ENCODE measurements around the gene CLDN15.
A peak's percentile ranks its signal among the peaks of the same experiment; 100 is the strongest.
"Not testable (repeated sequence)": the region's sequence is repeated elsewhere in the genome, so short reads cannot be mapped to it uniquely, and the experiment has no call there.

The CLDN15 gene

DNA sequence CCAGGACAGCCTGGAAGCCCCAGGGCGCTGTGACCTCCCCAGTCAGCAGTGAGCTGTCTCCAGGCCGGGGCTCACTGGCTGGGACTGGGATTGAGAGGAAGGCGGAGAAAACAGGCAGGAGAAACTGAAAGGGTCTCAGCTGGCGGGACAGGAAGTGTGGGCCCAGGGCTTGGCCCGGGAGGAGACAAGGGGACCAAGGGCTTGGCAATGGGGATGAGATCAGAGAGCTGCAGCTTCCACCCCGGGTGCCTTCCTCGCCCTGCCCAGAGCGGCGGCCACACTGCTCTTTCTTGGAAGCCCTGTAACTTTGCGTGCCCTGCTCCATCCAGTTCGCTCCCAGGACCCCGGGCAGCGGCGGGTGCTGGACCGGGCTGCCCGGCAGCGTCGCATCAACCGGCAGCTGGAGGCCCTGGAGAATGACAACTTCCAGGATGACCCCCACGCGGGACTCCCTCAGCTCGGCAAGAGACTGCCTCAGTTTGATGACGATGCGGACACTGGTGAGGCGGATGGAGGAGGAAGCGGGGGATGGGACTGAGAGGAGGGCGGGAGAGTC, 15.2 kb downstream of the CLDN15 start:
- DNase-seq (ENCODE audit: low read depth in 2 of 2), result no peak

DNA sequence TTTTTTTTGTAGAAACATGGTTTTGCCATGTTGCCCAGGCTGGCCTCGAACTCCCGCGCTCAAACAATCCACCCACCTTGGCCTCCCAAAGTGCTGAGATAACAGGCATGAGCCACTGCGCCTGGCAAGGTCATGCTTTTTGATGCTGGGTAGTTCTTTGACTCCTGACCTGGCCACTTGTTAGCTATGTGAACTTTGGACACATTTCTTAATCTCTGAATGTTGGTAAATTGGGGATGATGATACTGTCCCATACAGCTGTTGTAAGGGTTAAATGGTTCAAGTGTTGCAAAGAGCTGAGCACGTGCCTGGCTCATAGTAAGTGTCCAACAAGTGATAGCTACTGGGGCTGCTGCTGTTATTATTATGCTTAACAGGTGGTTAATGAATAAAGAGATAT, 17.3 kb downstream of the CLDN15 start:
- no peak for DNase-seq (ENCODE audit: low read depth in 2 of 2)

DNA sequence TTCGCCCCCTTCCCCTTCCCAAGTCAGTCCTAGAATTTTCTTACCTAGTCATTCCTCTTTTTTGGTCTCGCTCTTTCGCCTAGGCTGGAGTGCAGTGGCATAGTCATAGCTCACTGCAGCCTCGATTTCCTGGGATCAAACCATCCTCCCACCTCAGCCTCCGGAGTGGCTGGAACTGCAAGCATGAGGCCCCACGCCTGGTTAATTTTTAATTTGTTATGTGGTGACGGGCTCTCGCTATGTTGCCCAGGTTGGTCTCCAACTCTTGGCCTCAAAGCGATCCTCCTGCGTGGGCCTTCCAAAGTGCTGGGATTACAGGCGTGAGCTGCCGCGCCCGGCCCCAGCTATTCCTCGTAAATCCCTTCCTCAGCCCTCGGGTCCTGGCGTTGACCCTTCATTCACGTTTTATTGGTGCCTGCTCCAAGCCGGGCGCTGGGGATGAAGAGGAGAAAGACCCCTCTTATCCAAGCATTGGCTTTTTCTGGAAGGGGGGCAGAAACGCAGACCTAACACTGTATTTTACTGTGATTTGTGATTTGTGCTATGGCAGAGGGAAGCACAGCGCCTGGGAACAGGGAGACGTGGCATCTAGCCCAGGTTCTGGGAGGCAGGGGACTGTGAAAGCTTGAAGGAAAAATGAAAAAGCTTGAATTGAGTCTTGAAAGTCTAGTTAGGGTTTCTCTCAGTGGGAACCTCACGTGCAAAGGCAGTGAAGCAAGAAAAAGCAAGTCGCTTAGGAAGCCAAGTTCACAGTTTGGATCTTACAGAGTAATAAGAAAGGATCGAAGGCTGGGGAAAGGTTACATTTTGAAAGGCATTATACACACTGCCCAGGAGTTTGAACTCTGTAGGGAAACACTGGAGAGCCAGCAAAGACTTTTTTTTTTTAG, 19.1 kb downstream of the CLDN15 start:
- DNase-seq (ENCODE audit: low read depth in 2 of 2), result no peak

DNA sequence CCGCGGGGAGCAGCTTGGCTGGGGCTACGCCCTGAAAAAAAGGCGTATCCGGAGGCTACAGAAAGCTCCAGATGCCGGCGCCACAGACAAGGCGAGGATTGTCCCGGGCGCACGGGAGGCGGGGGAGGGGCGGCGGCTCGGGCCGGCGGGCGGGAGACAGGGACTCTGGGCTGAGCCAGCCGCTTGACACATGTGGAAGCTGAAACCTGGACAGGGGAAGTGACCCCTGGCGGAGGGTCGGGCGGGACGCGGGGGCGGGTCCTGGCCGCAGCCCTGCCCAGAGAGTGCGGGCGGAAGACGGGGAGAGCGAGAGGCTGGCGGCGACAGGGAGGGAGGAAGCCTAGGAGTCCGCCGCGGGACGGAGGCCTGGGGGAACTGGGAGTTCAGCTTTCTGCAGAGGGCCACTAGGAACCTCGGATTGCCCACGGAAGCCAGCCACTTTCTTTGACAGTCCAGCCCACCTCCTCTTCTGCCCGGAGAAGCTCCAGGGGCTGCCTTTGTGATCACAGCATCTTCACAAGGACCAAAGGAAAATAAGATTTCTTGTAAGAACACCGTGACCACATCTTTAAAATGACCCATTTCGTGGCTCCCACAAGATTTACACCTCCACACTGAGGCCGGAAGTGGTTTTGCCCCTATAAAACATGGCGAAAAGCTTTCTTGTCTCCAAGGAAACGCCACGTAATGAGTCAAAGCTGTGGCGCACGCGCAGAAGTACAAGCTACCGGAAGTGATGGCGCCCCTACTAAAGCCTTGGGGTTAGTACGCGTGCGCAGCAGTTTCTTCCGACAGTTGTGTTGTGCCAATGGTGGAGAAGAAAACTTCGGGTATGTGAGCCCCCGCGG, 20.0 kb downstream of the CLDN15 start, which contains the start of the genes PLOD3 and ZNHIT1:
PLOD3 (minus strand) TSS at position 194 of the 848 bp plus-strand sequence. CDS start 307 bp downstream, outside the sequence.
ZNHIT1 (plus strand) TSS at position 778 of the 848 bp plus-strand sequence; CDS start at position 809, 31 bp downstream.
- DNase-seq (ENCODE audit: low read depth in 2 of 2), result peak; percentile 94

DNA sequence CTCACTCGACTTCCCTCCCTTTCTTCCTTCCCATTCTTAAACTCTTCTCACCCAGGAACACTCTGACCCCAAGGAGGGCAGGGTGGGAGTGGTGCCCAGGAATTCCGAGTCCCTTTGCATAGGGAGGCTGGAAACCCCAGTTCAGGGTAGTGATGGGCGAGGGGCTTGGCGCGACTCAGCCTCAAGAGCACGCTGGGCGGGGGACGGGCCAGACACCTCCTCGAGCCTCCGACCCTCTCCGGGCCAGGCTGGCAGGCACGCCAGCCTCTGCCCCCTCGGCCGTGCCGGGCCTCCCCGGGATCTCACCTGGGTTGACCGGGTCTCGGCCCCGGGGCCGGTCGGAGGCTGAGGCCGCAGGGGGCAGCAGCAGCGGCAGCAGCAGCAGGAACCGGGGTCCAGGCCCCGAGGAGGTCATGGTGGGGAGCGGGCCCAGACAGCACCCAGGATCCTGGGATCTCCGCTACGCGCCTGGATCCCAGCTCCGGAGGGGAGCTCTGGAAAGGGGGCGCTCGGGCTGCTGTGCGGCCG, 20.7 kb downstream of the CLDN15 start:
- DNase-seq (ENCODE audit: low read depth in 2 of 2), result no peak

DNA sequence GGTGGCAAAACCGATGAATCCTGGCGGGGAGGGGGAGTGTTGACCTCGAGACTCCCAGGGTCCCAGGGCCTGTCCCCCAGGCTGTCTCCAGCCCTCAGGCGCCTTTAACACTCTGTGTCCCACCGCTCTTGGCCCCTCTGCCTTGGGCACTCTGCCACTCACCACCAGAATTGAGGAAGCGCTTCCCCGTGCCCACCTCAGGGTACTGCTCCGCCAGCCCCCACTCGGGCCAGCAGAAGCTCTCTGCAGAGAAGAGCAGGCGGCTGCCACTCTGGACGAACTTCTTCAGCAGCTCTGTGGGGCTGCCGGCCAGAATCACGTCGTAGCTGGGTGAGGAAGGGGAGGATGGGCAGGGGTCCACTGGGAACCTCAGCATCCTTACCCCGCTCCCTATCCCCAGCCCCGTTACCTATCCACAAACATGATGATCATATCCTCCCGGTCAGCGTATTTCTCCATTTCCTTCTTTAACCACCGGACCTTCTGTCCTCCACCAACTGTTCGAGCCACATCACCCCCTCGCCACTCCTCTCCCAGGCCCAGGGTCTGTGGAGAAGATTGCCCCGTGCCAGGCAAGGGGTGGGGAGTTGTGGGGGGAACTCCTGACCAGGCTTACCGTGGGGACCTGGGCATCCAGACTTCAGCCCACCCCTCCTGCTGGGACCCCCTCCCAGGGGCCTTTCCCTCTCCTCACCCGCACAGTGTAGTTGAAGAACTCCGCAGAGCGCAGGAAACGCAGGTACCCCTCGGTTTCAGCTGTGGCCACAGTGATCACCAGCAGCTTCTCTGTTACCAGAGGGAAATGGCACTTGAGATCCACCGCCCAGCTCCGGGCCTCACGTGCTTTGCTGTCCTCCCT, 21.4 kb downstream of the CLDN15 start:
- no peak for DNase-seq (ENCODE audit: low read depth in 2 of 2)

DNA sequence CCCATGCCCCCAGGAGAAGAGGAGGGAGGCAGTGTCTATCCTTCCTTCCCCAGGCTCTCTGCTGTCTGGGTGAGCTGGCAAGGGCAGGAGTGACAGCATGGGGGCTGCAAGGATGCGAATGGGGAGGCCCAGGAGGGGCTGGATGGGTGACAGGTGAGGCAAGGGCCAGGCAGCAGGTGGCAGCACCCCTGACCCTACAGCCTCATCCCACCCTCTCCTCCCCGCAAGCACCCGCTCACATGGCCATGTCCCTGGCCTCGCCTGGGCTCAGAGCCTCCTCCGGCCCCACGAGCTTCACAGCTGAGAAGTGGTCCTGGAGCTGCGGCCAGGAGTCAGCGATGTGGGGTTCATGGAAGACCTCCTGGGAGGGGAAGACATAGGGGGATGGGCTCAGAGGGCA, 25.6 kb downstream of the CLDN15 start:
- DNase-seq (ENCODE audit: low read depth in 2 of 2), result no peak

DNA sequence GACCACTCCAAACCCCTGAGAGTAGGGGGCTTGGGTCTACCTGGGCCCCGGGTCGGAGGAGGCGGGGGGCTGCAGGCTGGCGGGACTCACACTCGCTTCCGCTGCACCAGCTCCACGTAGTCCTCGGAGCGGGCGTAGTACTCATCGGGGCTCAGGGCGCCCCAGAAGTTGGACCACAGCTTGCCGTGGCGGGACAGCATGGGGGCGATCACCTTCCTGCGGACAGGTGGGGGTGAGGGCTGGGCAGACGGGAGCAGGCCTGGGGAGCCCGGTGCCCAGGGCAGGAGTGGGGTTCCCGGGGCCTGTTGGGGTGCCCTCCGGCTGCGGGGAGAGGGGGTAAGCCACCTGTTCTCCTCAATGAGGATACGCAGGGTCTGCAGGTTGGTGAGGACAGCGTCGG, 26.1 kb downstream of the CLDN15 start:
- DNase-seq (ENCODE audit: low read depth in 2 of 2), result no peak

DNA sequence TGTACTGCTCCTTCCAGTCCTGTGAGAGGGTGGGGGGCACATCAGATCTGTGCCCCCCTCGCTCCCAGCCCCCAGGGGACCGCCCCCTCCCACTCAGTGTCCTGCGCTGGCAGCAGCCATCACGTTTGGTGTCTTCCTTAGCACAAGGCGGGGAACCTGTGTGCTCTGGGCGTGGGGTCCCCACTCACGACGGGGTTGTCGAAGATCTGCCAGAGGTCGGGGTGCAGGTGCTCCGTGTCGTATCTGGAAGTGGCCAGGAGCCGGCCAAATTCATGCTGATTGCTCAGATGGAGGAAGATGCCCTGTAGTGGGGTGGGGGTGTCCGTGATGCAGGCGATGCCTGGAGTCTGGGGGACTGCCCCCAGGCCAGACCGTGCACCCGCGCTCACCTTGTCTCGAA, 27.5 kb downstream of the CLDN15 start:
- DNase-seq (ENCODE audit: low read depth in 2 of 2), result no peak

DNA sequence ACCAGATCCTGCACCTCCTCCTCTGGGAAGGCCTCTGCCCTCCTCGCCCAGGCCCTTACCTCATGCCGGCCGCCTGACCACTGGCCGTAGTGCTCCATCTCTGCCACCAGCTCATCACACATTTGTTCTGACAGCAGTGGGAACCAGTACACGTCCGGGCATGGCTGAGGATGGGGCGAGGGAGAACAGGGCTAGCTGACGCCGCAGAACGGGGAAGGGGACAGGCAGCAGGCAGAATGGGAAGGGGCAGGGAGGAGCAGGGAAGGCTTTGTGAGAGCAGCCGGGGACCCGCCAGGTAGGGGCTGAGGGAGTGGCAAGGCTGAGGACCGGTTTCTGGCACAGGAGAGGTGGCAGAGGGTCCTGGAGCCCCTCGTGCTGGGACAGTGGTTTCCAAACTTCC, 28.8 kb downstream of the CLDN15 start:
- no peak for DNase-seq (ENCODE audit: low read depth in 2 of 2)

DNA sequence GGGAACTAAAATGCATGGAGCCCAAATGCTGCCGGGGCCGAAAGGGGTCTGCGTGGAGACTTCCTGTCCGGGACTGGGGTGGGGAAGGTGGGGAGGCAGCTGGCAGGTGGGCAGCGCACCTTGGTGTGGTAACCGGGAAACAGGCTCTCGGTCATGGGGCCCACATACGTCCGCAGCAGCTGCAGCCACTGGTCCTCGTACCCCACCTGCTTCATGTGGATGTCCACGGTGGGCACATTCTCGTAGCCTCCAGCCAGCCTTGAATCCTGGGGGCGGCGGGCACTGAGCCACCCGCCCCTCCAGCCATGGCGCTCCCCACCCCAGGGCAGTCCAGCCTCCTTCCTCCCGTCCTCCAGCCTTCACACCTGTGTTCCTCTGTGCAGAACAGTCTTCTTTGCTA, 30.1 kb downstream of the CLDN15 start:
- no peak for DNase-seq (ENCODE audit: low read depth in 2 of 2)

DNA sequence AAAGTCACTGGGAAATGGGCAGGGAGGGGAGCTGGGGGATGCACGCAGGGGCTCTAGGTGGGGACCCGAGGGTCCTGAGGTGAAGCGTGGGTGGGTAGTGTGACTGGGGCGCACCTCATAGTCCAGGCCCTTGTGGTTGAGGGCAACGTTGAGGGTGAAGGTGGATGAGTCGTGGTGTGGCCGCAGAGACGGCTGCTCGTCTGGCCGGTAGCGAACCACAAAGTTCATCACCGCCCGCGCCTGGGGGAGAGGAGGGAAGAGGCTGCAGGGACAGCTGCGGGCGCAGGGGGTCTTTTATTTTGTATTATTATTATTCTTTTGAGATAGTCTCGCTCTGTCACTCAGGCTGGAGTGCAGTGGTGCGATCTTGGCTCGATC, 30.9 kb downstream of the CLDN15 start:
- no peak for DNase-seq (ENCODE audit: low read depth in 2 of 2)

DNA sequence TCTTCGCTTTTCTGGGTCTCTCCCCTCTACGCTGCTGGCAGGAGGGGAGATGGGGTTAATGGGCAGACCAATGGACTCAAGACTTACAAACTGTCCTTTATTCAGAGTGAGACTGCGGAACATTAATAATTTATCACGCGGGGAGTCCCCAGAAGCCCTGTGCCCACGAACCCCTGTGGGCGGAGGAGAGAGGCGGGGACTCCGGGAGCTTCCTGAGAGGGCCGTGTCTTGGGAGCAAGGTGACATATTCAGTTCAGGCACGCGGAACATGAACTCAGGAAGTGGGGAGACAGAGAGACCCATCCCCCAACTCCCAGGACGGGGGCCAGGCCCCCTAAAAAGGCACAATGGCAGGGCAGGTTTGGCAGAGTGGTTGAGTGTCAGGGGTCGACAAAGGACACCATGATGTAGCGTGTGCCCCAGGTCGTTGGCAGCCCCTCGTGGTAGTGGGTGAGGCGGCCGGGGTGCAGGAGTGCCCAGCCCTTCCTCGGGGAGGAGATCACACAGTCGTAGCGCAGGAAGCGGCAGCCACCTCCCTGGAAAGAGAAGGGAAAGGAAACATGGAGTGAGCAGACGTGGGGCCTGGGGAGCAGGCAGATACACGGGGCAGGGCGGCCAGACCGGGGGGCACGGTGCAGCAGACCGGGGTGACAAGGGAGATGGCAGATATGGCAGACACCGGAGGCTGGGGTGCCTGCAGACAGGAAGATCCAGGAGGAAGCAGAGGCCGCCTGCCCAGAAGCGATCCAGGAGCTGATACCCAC, 31.5 kb downstream of the CLDN15 start:
- no peak for DNase-seq (ENCODE audit: low read depth in 2 of 2)

DNA sequence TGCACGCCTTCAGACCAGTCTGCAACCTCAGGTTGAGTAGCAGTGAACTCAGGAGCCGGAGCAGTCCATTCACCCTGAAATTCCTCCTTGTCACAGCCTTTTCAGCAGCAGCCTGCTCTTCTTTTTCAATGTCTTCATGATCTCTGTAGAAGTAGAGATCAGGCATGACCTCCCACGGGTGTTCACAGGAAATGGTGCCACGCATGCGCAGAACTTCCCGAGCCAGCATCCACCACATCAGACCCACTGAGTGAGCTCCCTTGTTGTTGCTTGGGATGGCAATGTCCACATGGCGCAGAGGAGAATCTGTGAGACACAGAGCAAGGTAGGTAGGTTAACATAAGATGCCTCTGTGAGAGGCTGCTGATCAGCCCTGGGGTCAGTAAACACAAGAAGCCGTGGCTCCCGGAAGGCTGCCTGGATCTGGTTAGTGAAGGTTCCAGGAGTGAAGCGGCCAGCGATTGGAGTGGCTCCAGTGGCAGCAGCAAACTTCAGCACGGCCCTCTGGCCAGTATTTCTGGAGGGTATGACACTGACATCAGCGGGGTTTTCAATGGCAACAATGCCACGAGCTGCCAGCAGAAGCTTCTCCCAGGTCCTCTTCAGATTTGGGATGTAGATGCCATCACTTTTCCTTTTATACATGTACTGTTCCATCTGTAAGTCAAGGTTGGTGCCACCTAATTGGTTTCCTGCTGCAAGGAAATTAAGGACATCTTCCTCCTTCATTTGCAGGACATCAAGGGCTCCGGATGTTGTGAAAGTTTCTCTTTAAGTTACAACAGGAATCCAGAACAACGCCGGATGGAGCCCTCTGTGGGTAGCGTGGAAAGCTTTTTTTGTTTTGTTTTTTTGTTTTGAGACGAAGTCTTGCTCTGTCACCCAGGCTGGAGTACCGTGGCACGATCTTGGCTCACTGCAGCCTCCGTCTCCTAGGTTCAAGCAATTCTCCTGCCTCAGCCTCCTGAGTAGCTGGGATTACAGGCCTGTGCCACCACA, 33.6 kb downstream of the CLDN15 start:
- DNase-seq (ENCODE audit: low read depth in 2 of 2), result not testable (repeated sequence)

DNA sequence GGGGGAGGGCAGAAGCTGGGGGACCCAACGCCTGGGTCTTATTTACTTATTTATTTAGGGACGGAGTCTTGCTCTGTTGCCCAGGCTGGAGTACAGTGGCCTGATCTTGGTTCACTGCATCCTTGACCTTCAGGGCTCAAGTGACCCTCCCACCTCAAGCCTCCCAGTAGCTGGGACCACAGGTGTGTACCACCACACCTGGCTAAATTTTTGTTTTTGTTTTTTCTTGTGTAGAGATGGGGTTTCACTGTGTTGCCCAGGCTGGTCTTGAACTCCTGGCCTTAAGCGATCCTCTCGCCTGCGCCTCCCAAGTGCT, 35.0 kb downstream of the CLDN15 start:
- DNase-seq (ENCODE audit: low read depth in 2 of 2), result no peak

DNA sequence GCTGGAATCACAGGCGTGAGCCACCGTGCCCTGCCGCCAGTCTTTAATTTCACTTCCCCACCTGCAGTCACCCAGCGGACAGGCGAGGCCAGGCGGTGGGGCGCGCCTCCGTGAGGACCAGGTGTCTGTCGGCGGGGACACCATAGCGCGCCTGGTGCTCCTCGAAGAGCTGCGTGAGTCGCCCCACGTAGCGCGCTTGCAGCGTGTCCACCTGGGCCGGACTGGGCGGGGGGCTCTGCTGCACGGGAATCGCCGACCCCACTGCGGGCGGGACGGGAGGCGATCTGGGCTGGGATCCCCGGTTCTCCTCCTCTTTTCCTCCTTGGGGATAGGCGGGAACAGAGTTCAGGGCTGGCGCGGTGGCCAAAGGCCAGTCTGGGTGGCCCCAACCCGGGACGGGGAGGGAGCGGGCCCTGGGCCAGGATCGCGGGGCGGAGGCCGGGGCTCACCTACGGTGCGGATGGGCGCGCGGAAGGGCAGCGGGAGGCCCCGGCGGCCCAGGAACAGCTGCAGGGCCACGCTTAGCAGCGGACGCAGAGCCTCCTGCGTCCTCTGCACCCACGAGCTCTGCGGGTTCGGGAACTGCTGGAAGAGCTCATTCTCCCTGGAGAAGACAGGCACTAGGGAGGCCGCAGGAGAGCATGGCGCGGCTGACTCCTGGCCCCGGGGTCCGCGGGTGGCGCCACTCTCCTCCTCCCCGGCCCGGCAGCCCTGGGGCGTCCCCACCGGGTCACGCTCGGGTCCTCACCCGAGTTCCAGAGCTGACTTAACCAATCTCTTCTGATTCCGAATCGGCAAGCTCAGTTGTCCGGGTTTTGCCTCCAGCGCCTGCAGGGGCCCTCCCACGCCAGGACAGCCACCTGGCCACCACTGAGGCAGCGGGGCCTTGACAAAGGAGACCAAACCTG, 35.7 kb downstream of the CLDN15 start:
- DNase-seq (ENCODE audit: low read depth in 2 of 2), result no peak

DNA sequence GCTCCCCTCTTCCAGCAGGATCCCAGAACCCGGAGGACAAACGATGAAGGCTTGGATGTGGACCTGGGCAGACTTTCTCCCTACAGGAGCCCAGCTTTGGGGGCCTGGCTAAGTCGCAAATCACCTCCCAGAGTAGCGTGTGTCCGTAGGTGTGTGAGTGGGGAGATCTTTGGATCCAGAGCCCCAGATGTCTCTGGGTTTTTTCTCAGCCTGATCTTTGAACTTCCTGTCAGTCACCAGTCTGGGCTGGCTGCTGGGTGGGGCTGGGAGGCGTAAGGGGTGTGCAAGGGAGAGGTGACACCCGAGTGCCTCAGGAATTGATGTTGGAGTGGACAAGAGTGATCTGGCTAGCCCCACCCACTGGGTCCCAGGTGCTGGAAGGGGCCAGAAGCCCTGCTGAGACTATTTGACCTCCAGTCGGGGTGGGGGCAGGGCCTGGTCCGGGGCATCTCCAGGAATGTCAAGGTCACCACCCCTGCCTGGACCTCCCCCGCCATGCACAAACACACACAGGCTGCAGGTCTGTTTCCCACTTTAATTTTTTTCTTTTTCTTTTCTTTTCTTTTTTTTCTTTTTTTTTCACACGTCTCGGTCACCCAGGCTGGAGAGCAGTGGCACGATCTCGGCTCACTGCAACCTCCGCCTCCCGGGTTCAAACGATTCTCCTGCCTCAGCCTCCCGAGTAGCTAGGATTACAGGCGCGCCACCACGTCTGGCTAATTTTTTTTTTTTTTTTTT, 36.6 kb downstream of the CLDN15 start, which contains the start of gene MOGAT3:
MOGAT3 (minus strand) TSS at position 175 of the 738 bp plus-strand sequence. CDS start 182 bp downstream, outside the sequence.
- DNase-seq (ENCODE audit: low read depth in 2 of 2), result no peak
